ENCODE measurements around the gene PIP5KL1. TPM values are rescaled to one million over a fixed set of nuclear protein-coding genes. Genes with fewer than 3 reads are reported as not detected.

PIP5KL1 gene
- total RNA-seq, 2 donors from 2014 or later: 3.1 to 16.5 TPM

DNA sequence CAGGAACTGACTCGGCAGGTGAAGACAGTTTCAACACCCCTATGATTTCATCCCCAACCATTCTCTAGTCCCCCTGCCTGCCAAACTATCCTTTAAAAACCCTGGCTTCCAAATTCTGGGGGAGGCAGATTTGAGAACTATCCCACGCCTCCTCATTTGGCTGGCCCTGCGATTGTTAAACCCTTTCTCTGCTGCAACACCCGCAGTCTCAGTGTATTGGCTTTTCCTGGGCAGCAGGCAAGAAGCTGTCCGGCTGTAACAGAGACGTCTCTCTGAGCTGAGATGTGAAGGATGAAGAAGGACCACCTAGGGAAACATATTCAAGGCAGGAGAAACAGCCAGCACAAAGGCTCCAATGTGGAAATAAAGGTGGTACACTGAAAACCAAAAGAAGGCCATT is 37.7 kb downstream of the PIP5KL1 start:
- H3K36me3 ChIP-seq: peaks cover 8 to 21% of the 10 kb centered on the region in 2 donors
- intact Hi-C loops (cut with DNase I): no loop called here

DNA sequence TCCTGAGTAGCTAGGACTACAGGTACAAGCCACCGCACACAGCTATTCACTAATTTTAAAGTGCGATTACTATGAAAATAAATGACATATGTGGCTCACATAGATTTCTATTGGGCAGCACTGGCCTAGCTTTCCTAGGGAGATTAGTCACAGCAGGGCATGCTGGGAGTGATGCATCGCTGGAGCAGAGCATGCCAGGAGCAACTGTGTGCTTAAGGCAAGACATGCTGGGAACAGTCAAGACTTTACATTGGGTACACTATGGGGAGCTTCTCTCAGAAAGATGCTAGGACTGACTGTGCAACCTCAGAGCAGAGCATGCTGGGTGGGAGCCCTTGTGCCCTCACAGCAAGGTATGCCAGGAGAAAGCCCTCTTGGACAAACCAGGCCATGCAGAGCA is 40.5 kb downstream of the PIP5KL1 start:
- DNase-seq (ENCODE audit: low spot score): no peak
- Histone ChIP-seq H3K27ac (no peak overlapping the region), H3K4me3 (no peak overlapping the region), H3K36me3 (peaks cover 4 to 26% of the 10 kb centered on the region in 2 donors), H3K27me3 (replicated peaks; ENCODE audit: insufficient read depth) (no peaks in the 10 kb centered on the region), H3K4me1 (replicated peaks) (no peaks in the 10 kb centered on the region), H3K9me3 (no peaks in the 10 kb centered on the region)
- WGBS: 98% methylated on average over 3 of the region's 3 CpGs
- intact Hi-C loops (cut with DNase I): no loop called here
- TF ChIP-seq, protein P1, sequence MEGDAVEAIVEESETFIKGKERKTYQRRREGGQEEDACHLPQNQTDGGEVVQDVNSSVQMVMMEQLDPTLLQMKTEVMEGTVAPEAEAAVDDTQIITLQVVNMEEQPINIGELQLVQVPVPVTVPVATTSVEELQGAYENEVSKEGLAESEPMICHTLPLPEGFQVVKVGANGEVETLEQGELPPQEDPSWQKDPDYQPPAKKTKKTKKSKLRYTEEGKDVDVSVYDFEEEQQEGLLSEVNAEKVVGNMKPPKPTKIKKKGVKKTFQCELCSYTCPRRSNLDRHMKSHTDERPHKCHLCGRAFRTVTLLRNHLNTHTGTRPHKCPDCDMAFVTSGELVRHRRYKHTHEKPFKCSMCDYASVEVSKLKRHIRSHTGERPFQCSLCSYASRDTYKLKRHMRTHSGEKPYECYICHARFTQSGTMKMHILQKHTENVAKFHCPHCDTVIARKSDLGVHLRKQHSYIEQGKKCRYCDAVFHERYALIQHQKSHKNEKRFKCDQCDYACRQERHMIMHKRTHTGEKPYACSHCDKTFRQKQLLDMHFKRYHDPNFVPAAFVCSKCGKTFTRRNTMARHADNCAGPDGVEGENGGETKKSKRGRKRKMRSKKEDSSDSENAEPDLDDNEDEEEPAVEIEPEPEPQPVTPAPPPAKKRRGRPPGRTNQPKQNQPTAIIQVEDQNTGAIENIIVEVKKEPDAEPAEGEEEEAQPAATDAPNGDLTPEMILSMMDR (IDR thresholded peaks at IDR 0.05): no peak
- TF ChIP-seq POLR2AphosphoS5 (IDR thresholded peaks at IDR 0.05) (no peak), POLR2A (IDR thresholded peaks at IDR 0.05) (no peak)

More for the DNA sequence above, 37.7 kb downstream of the PIP5KL1 start:
- WGBS: 78% methylated on average over 6 of the region's 6 CpGs
- TF ChIP-seq, protein P1 (IDR thresholded peaks at IDR 0.05): no peak
- TF ChIP-seq POLR2A (IDR thresholded peaks at IDR 0.05) (no peak), POLR2AphosphoS5 (IDR thresholded peaks at IDR 0.05) (no peak)
- H3K4me1 ChIP-seq (replicated peaks): no peaks in the 10 kb centered on the region
- no peaks in the 10 kb centered on the region for H3K27me3 ChIP-seq (replicated peaks; ENCODE audit: insufficient read depth)
- DNase-seq (ENCODE audit: low spot score): no peak
- H3K27ac ChIP-seq: no peak overlapping the region
- no peak overlapping the region for H3K4me3 ChIP-seq
- no peaks in the 10 kb centered on the region for H3K9me3 ChIP-seq

DNA sequence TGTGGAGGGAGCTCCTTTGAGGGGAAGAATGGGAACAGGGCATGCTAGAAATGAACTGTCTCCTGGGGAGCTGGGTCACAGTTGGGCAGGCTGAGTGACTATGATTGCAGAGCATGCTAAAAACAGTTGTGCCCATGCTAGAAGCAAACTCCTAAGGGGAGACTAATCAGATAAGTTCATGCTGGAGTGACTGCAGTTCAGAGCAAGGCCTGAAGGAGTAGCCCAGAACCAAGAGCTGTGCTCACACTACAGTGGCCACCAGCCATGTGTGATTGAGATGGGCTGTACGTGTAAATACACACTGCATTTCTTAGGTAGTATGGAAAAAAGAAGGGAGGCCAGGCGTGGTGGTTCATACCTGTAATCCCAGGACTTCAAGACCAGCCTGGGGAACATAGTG is 42.8 kb downstream of the PIP5KL1 start:
- Histone ChIP-seq H3K27ac (no peak overlapping the region), H3K27me3 (replicated peaks; ENCODE audit: insufficient read depth) (no peaks in the 10 kb centered on the region), H3K9me3 (no peaks in the 10 kb centered on the region), H3K4me1 (replicated peaks) (no peaks in the 10 kb centered on the region), H3K36me3 (peaks cover 1 to 7% of the 10 kb centered on the region in 2 donors), H3K4me3 (no peak overlapping the region)
- no peak for TF ChIP-seq POLR2A (IDR thresholded peaks at IDR 0.05)
- TF ChIP-seq POLR2AphosphoS5 (IDR thresholded peaks at IDR 0.05): no peak
- TF ChIP-seq, protein P1 (IDR thresholded peaks at IDR 0.05): no peak
- WGBS: 89% methylated on average over 2 of the region's 2 CpGs
- DNase-seq (ENCODE audit: low spot score): no peak
- intact Hi-C loops (cut with DNase I): no loop called here

DNA sequence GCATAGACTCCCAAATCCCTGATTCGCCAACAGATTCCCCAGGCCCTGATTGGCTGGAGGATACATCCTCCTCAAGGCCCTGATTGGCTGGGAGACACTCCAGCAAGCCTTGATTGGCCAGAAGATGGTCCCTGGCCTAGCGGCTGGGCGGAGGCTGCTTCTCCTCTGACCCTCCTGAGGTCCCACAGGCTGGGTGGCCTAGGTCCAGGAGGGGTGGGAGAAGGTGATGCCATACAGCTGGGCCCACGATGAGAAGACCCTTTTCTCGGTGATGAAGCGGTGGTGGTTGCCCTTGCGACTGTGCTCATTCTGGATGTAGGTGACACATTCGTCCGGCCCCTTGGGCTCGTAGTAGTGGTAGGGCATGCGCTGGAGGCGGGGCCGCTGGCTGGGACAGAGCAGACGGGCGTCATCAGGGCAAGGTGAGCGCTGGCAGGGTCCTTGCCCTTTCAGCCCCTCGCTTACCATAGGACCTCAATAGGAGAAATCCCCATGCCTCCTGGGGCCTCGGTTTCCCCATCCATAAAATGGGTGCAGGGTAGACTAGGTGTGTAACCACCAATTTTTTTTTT is 44.1 kb downstream of the PIP5KL1 start:
- H3K27ac ChIP-seq: no peak overlapping the region
- 95% methylated on average over 18 of the region's 18 CpGs for WGBS

More for the DNA sequence above, 44.1 kb downstream of the PIP5KL1 start:
- Histone ChIP-seq H3K9me3 (no peaks in the 10 kb centered on the region), H3K27me3 (replicated peaks; ENCODE audit: insufficient read depth) (no peaks in the 10 kb centered on the region), H3K4me3 (no peak overlapping the region), H3K36me3 (peaks cover 0 to 5% of the 10 kb centered on the region in 2 donors), H3K4me1 (replicated peaks) (no peaks in the 10 kb centered on the region)
- intact Hi-C loops (cut with DNase I): no loop called here
- DNase-seq (ENCODE audit: low spot score): no peak
- TF ChIP-seq POLR2AphosphoS5 (IDR thresholded peaks at IDR 0.05) (no peak), POLR2A (IDR thresholded peaks at IDR 0.05) (no peak)
- TF ChIP-seq, protein P1 (IDR thresholded peaks at IDR 0.05): no peak

Measured in prostate gland (tissue), 2 donors.